OCI-LY1 (cell line): ENCODE measurements around the gene CFAP210.

Experiments
- H2AFZ ChIP-seq: fragments of 200-600 bp; sonication (generic), shearing (Covaris generic); 2 replicates; pipeline ENCODE4 v1.6.0; 2014; ENCODE audit warnings: antibody characterized with exemption, mild to moderate bottlenecking, low read length
- H3F3A ChIP-seq: fragments of 200-600 bp; sonication (generic), shearing (Covaris generic); 2 replicates; pipeline ENCODE4 v1.6.0; 2014; ENCODE audit warnings: mild to moderate bottlenecking, antibody characterized with exemption, low read length, moderate library complexity; ENCODE audit not compliant: insufficient read depth
- H3K27ac ChIP-seq: fragments of 200-600 bp; sonication (generic); 2 replicates; pipeline ENCODE4 v1.5.1; 2014; ENCODE audit warnings: low read length, mixed run types, mild to moderate bottlenecking, low read depth; ENCODE audit not compliant: poor library complexity, severe bottlenecking
- H3K27me3 ChIP-seq: fragments of 200-600 bp; sonication (generic); 2 replicates; pipeline ENCODE4 v1.6.0; 2014; ENCODE audit warnings: antibody characterized with exemption, mild to moderate bottlenecking, low read length, moderate library complexity; ENCODE audit not compliant: insufficient read depth
- H3K36me3 ChIP-seq: fragments of 200-600 bp; sonication (generic); 2 replicates; pipeline ENCODE4 v1.6.1; 2014; ENCODE audit warnings: mild to moderate bottlenecking, antibody characterized with exemption, low read length, moderate library complexity, mixed read lengths; ENCODE audit not compliant: insufficient read depth
- H3K4me1 ChIP-seq: fragments of 200-600 bp; sonication (generic); 2 replicates; pipeline ENCODE4 v1.5.1; 2014; ENCODE audit warnings: mild to moderate bottlenecking, low read length, moderate library complexity; ENCODE audit not compliant: insufficient read depth, severe bottlenecking
- H3K4me2 ChIP-seq: fragments of 200-600 bp; sonication (generic), shearing (Covaris generic); 2 replicates; pipeline ENCODE4 v1.6.1; 2014; ENCODE audit warnings: low read length
- H3K4me3 ChIP-seq: fragments of 200-600 bp; sonication (generic); 2 replicates; pipeline ENCODE4 v1.5.1; 2014; ENCODE audit warnings: low read length, low read depth, mild to moderate bottlenecking, mixed read lengths; ENCODE audit not compliant: poor library complexity, severe bottlenecking
- H3K79me2 ChIP-seq: fragments of 200-600 bp; shearing (Covaris generic); 2 replicates; pipeline ENCODE4 v1.6.1; 2016; ENCODE audit warnings: mixed run types, low read length, mixed read lengths; ENCODE audit not compliant: insufficient read depth
- H3K9ac ChIP-seq: fragments of 200-600 bp; sonication (generic), shearing (Covaris generic); 2 replicates; pipeline ENCODE4 v1.6.1; 2014; ENCODE audit warnings: mild to moderate bottlenecking, low read length, mixed read lengths
- H3K9me2 ChIP-seq: fragments of 200-600 bp; sonication (generic), shearing (Covaris generic); 2 replicates; pipeline ENCODE4 v1.6.1; 2014; ENCODE audit warnings: low read depth, mild to moderate bottlenecking, low read length, mixed read lengths
- H3K9me3 ChIP-seq: fragments of 200-600 bp; shearing (Covaris generic); 2 replicates; pipeline ENCODE4 v1.6.1; 2014; ENCODE audit warnings: low read length, mixed read lengths
- H4K20me1 ChIP-seq: fragments of 200-600 bp; sonication (generic), shearing (Covaris generic); 2 replicates; pipeline ENCODE4 v1.6.0; 2016; ENCODE audit warnings: mild to moderate bottlenecking, low read length; ENCODE audit not compliant: insufficient read depth
- EZH2 ChIP-seq: fragments of 200-600 bp; sonication (generic), shearing (Covaris generic); IDR thresholded peaks from 2 replicates; pipeline ENCODE4 v1.8.0; 2017; ENCODE audit warnings: borderline replicate concordance, mixed run types, mild to moderate bottlenecking, antibody characterized with exemption, low read length, moderate library complexity, mixed read lengths
- TF ChIP-seq, protein P1 (sequence below): fragments of 200-600 bp; sonication (generic), shearing (Covaris generic); IDR thresholded peaks from 2 replicates; pipeline ENCODE4 v1.5.1; 2017; ENCODE audit warnings: mild to moderate bottlenecking, antibody characterized with exemption, low read length, moderate library complexity, mixed read lengths

CFAP210 gene

DNA sequence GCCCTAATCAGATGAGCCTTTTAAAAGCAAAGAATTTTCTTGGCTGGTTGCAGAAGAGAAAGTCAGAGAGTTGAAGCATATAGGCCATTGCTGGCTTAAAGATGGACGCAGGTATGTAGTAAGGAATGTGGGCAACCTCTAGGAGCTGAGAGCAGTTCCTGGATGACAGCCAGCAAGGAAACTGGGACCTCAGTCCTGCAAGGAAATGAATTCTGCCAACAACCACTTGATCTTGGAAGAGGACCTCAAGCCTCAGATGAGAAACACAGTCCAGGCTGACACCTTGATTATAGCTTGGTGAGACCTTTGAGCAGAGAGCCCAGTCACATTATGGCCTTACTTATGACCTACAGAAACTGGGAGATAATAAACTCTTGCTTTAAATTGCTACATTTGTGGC, 15.8 kb upstream of the CFAP210 start:
- no peak overlapping the region for H3K4me2 ChIP-seq
- H3F3A ChIP-seq: no peaks in the 10 kb centered on the region
- H3K79me2 ChIP-seq: no peaks in the 10 kb centered on the region
- no peaks in the 10 kb centered on the region for H4K20me1 ChIP-seq
- H3K4me3 ChIP-seq: no peak overlapping the region
- no peak overlapping the region for H3K27ac ChIP-seq
- H3K36me3 ChIP-seq: no peaks in the 10 kb centered on the region
- no peaks in the 10 kb centered on the region for H3K27me3 ChIP-seq
- no peak overlapping the region for H2AFZ ChIP-seq
- H3K4me1 ChIP-seq: no peaks in the 10 kb centered on the region
- TF ChIP-seq, protein P1, sequence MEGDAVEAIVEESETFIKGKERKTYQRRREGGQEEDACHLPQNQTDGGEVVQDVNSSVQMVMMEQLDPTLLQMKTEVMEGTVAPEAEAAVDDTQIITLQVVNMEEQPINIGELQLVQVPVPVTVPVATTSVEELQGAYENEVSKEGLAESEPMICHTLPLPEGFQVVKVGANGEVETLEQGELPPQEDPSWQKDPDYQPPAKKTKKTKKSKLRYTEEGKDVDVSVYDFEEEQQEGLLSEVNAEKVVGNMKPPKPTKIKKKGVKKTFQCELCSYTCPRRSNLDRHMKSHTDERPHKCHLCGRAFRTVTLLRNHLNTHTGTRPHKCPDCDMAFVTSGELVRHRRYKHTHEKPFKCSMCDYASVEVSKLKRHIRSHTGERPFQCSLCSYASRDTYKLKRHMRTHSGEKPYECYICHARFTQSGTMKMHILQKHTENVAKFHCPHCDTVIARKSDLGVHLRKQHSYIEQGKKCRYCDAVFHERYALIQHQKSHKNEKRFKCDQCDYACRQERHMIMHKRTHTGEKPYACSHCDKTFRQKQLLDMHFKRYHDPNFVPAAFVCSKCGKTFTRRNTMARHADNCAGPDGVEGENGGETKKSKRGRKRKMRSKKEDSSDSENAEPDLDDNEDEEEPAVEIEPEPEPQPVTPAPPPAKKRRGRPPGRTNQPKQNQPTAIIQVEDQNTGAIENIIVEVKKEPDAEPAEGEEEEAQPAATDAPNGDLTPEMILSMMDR: no peak
- no peak for TF ChIP-seq EZH2
- no peaks in the 10 kb centered on the region for H3K9me3 ChIP-seq
- no peaks in the 10 kb centered on the region for H3K9me2 ChIP-seq
- H3K9ac ChIP-seq: no peak overlapping the region

DNA sequence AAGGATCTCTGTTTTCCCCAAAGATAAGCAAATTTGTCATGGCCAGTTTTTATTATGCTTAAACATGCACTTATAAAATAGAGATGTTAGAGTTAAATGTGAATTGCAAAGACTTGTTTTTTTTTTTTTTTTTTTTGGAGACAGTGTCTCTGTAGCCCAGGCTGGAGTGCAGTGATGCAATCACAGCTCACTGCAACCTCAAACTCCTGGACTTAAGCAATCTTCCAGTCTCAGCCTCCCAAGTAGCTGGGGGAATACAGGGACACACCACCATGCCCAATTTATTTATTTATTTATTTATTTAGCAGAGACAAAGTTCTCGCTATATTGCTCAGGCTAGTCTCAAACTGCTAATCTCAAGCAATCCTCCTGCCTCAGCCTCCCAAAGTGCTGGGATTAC, 15.1 kb upstream of the CFAP210 start:
- H4K20me1 ChIP-seq: no peaks in the 10 kb centered on the region
- no peak overlapping the region for H3K4me2 ChIP-seq
- H3K27me3 ChIP-seq: no peaks in the 10 kb centered on the region
- no peaks in the 10 kb centered on the region for H3K9me2 ChIP-seq
- H3K9ac ChIP-seq: no peak overlapping the region
- no peaks in the 10 kb centered on the region for H3K36me3 ChIP-seq
- H3K4me3 ChIP-seq: no peak overlapping the region
- H3K79me2 ChIP-seq: no peaks in the 10 kb centered on the region
- no peaks in the 10 kb centered on the region for H3K4me1 ChIP-seq
- no peak overlapping the region for H2AFZ ChIP-seq
- no peak overlapping the region for H3K27ac ChIP-seq
- no peaks in the 10 kb centered on the region for H3K9me3 ChIP-seq
- TF ChIP-seq EZH2: no peak
- TF ChIP-seq, protein P1: no peak
- H3F3A ChIP-seq: no peaks in the 10 kb centered on the region

DNA sequence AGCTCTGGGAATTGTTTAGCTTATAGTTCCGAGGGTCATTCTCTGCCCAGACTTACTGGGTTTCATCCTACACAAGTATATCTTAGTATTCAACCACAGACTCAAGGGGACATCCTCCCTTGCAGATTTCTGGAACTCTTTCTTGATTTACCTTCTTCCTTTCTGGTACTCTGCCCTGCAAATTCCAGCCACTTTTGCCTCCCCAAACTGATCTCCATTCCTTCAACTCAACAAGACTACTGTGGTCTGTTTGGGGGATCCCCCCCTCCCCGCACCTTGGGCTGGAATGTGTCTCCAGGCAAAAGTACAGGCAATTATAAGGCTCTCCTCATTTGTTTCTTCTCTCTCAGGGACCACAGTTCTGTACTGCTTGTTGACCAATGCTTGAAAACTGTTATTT, 13.4 kb upstream of the CFAP210 start:
- H3K9me3 ChIP-seq: no peaks in the 10 kb centered on the region
- no peak overlapping the region for H3K27ac ChIP-seq
- H3K4me2 ChIP-seq: no peak overlapping the region
- TF ChIP-seq, protein P1: no peak
- no peak for TF ChIP-seq EZH2
- H3K79me2 ChIP-seq: no peaks in the 10 kb centered on the region
- H3K27me3 ChIP-seq: no peaks in the 10 kb centered on the region
- H3K4me3 ChIP-seq: no peak overlapping the region
- H4K20me1 ChIP-seq: no peaks in the 10 kb centered on the region
- H3K36me3 ChIP-seq: no peaks in the 10 kb centered on the region
- no peaks in the 10 kb centered on the region for H3K4me1 ChIP-seq
- H3K9me2 ChIP-seq: no peaks in the 10 kb centered on the region
- H3K9ac ChIP-seq: no peak overlapping the region
- H2AFZ ChIP-seq: no peak overlapping the region
- no peaks in the 10 kb centered on the region for H3F3A ChIP-seq
